Common myeloid progenitor, CD34-positive (primary cell): ENCODE measurements around the gene LRP1B.

ENCODE experiments used
- CTCF ChIA-PET: fragments of 350-600 bp; sonication (Branson Sonifier 250); formaldehyde crosslinking; loops from one replicate; lab custom pipeline; 2021; ENCODE audit warnings: antibody characterized with exemption; lab: Charles Lee
- POLR2A ChIA-PET: fragments of 350-600 bp; sonication (Branson Sonifier 250); formaldehyde crosslinking; loops from one replicate; lab custom pipeline; 2021; ENCODE audit warnings: antibody characterized with exemption; lab: Charles Lee
- DNase-seq, 3 donors: peaks; one replicate each; pipeline versions ENCODE4 v3.0.0 to v3.0.0-alpha.2; 2013
- H3K27ac ChIP-seq, 2 experiments: 1 replicate in 1 of 2; 2 replicates in 1 of 2; pipeline ENCODE4 v1.7.0; 2013; ENCODE audit warnings: inconsistent platforms in 2 of 2, low read length in 2 of 2, mild to moderate bottlenecking in 2 of 2, low read depth in 1 of 2, moderate library complexity in 1 of 2; ENCODE audit not compliant: severe bottlenecking in 2 of 2, insufficient read depth in 1 of 2, poor library complexity in 1 of 2
- H3K27me3 ChIP-seq, 5 experiments: replicated peaks in 2 of 5; 1 replicate in 3 of 5; 2 replicates in 2 of 5; pipeline versions ENCODE4 v1.6.1 to v1.7.0; 2013; ENCODE audit warnings: low read length in 4 of 5, mild to moderate bottlenecking in 2 of 5, moderate library complexity in 2 of 5, inconsistent platforms in 1 of 5; ENCODE audit not compliant: insufficient read depth in 5 of 5, control insufficient read depth in 4 of 5
- H3K36me3 ChIP-seq, 4 experiments: 1 replicate in 2 of 4; 2 replicates in 2 of 4; pipeline versions ENCODE4 v1.6.1 to v1.7.0; 2013; ENCODE audit warnings: low read length in 3 of 4, control low read depth in 1 of 4, mild to moderate bottlenecking in 1 of 4; ENCODE audit not compliant: control insufficient read depth in 4 of 4, insufficient read depth in 4 of 4
- H3K4me1 ChIP-seq, 4 experiments: 1 replicate in 3 of 4; 2 replicates in 1 of 4; pipeline versions ENCODE4 v1.6.1 to v1.7.1; 2013; ENCODE audit warnings: low read length in 3 of 4, mild to moderate bottlenecking in 3 of 4, control low read depth in 1 of 4, inconsistent platforms in 1 of 4, moderate library complexity in 1 of 4; ENCODE audit not compliant: control insufficient read depth in 4 of 4, insufficient read depth in 4 of 4; ENCODE audit errors: control extremely low read depth in 1 of 4
- H3K4me3 ChIP-seq, 7 experiments: 1 replicate in 4 of 7; 2 replicates in 3 of 7; pipeline versions ENCODE4 v1.5.1 to v1.7.0; 2013; ENCODE audit warnings: mild to moderate bottlenecking in 7 of 7, low read length in 6 of 7, moderate library complexity in 6 of 7, inconsistent platforms in 2 of 7, low read depth in 2 of 7, control low read depth in 1 of 7; ENCODE audit not compliant: insufficient read depth in 4 of 7, control insufficient read depth in 1 of 7; ENCODE audit errors: extremely low read depth in 1 of 7
- H3K9me3 ChIP-seq, 5 experiments: 1 replicate in 4 of 5; 2 replicates in 1 of 5; pipeline versions ENCODE4 v1.6.1 to v1.7.1; 2013; ENCODE audit warnings: low read length in 4 of 5, mild to moderate bottlenecking in 2 of 5, inconsistent platforms in 1 of 5, low read depth in 1 of 5, moderate library complexity in 1 of 5; ENCODE audit not compliant: control insufficient read depth in 4 of 5, insufficient read depth in 2 of 5; ENCODE audit errors: control extremely low read depth in 1 of 5
- WGBS: methylation state at CpG from one replicate; pipeline ENCODE4 v1.1.5; 2013; ENCODE audit not compliant: insufficient coverage; 5-methylcytosine and 5-hydroxymethylcytosine counted together

LRP1B gene

DNA sequence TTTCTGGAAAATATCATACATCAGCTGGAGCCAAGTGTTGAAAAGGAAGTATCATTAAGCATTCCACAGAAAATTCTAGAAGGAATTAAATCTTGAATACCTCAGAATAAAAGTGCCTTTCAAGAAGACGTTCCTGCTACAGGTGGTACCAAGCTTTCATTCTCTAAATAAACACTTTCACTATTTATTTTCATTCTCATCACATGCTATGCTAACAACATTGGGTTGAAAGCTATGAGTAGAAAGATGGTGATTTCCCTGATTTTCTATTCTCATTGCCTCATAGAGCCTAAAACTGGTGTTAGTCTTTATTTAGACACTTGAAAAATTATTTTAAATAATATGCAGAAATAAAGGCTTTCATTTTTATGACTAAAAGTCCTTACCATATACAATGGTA is 324.7 kb downstream of the LRP1B start:
- no peaks in the 10 kb centered on the region for H3K36me3 ChIP-seq
- WGBS = no CpG with 5 or more reads among the region's 1 CpG
- CTCF ChIA-PET = no interaction called here
- DNase-seq = no peak
- H3K9me3 ChIP-seq = no peaks in the 10 kb centered on the region
- no peaks in the 10 kb centered on the region for H3K4me1 ChIP-seq
- POLR2A ChIA-PET = no interaction called here
- H3K4me3 ChIP-seq = no peak overlapping the region
- no peak overlapping the region for H3K27ac ChIP-seq
- no peaks in the 10 kb centered on the region for H3K27me3 ChIP-seq

DNA sequence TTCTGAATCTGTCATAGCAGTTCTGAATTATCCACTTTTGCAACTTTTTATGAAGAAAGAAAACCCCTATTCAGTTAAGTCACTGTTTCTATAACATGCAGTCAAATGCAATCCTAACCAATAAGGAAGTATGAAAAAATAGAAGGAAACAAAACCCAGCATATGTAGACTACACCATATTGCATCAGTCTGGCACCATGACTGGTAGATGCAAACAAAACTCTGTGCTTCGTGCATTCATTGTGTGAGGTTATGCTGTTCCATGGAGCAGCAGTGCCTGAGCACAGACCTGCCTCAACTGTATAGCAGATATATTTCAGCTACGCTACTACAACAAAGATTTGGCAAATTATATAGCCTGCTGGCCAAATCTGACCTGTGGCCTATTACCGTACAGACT is 325.5 kb downstream of the LRP1B start:
- ChIA-PET POLR2A (no interaction called here), CTCF (no interaction called here)
- H3K27me3 ChIP-seq = no peaks in the 10 kb centered on the region
- no peak overlapping the region for H3K4me3 ChIP-seq
- no peaks in the 10 kb centered on the region for H3K9me3 ChIP-seq
- WGBS = 94% methylated on average over 3 of the region's 3 CpGs
- no peaks in the 10 kb centered on the region for H3K4me1 ChIP-seq
- H3K36me3 ChIP-seq = no peaks in the 10 kb centered on the region
- no peak for DNase-seq
- H3K27ac ChIP-seq = no peak overlapping the region

GRCh38 chr2:141796449-141796848 is 334.4 kb downstream of the LRP1B start:
- Histone ChIP-seq H3K27ac (no peak overlapping the region), H3K27me3 (no peaks in the 10 kb centered on the region), H3K36me3 (no peaks in the 10 kb centered on the region), H3K4me3 (no peak overlapping the region), H3K9me3 (no peaks in the 10 kb centered on the region), H3K4me1 (no peaks in the 10 kb centered on the region)
- ChIA-PET POLR2A (no interaction called here), CTCF (no interaction called here)
- DNase-seq = no peak

- no peaks in the 10 kb centered on the region for H3K36me3 ChIP-seq
- H3K9me3 ChIP-seq = no peaks in the 10 kb centered on the region
- 100% methylated on average over 1 of the region's 2 CpGs for whole genome bisulfite sequencing
- no peak overlapping the region for H3K4me3 ChIP-seq
- no peaks in the 10 kb centered on the region for H3K4me1 ChIP-seq
- POLR2A ChIA-PET = no interaction called here
- no peak for DNase-seq
- no peak overlapping the region for H3K27ac ChIP-seq
- no peaks in the 10 kb centered on the region for H3K27me3 ChIP-seq
- CTCF ChIA-PET = no interaction called here
These were observed 339.3 kb downstream of the LRP1B start for GRCh38 chr2:141791521-141791920.

GRCh38 chr2:141782574-141782973 is 348.2 kb downstream of the LRP1B start:
- Histone ChIP-seq H3K9me3 (no peaks in the 10 kb centered on the region), H3K4me1 (no peaks in the 10 kb centered on the region), H3K4me3 (no peak overlapping the region), H3K27me3 (no peaks in the 10 kb centered on the region), H3K27ac (no peak overlapping the region), H3K36me3 (no peaks in the 10 kb centered on the region)
- ChIA-PET POLR2A (no interaction called here), CTCF (no interaction called here)
- whole genome bisulfite sequencing = no CpG with 5 or more reads among the region's 1 CpG
- DNase-seq = no peak

DNA sequence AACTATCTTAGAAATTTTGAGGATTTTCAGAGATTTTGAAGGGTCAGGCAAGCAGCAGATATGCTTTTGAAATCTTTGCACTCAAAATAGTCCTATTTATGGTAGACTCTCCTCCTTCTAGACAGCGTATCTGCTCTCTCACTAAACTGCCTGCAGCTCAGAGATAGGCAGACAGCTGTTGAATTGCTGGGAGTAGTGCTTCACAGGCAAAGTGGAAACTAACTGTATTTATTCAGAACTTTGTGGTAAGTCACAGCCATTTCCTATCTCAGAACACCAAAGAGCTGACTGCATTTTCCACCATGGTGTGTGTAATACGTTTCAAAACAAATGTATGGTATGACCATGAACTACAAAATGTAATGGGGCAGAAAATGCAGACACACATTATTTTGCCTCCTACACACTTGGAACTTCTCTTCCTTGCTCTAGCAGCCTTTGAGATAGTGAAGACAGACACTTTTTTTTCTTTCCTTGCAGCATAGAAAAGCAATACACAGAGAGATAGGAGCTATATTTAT is 352.4 kb downstream of the LRP1B start:
- Histone ChIP-seq H3K27me3 (no peaks in the 10 kb centered on the region), H3K36me3 (no peaks in the 10 kb centered on the region), H3K9me3 (no peaks in the 10 kb centered on the region), H3K27ac (no peak overlapping the region), H3K4me1 (no peaks in the 10 kb centered on the region), H3K4me3 (no peak overlapping the region)
- no CpG with 5 or more reads among the region's 2 CpGs for WGBS
- no peak for DNase-seq
- POLR2A ChIA-PET = no interaction called here
- CTCF ChIA-PET = no interaction called here

- Histone ChIP-seq H3K36me3 (no peaks in the 10 kb centered on the region), H3K9me3 (no peaks in the 10 kb centered on the region), H3K4me1 (no peaks in the 10 kb centered on the region), H3K27me3 (no peaks in the 10 kb centered on the region), H3K4me3 (no peak overlapping the region), H3K27ac (no peak overlapping the region)
- CTCF ChIA-PET = no interaction called here
- WGBS = 80% methylated on average over 4 of the region's 6 CpGs
- no peak for DNase-seq
- POLR2A ChIA-PET = no interaction called here
These were observed 360.3 kb downstream of the LRP1B start for GRCh38 chr2:141770530-141770929.
